GM19099 (cell line): ENCODE measurements around the gene SEC23A.

Experiments used
- POLR2A ChIP-seq: IDR thresholded peaks from 3 replicates; pipeline ENCODE4 v1.6.1; 2011; ENCODE audit warnings: low read depth; ENCODE audit not compliant: insufficient read length; ENCODE audit errors: extremely low read depth

SEC23A gene

GRCh38 chr14:39094515-39094914, 8.5 kb downstream of the SEC23A start:
- no peak for TF ChIP-seq POLR2A

GRCh38 chr14:39091716-39092115, 11.3 kb downstream of the SEC23A start:
- TF ChIP-seq POLR2A: no peak

- no peak for TF ChIP-seq POLR2A
Observed at GRCh38 chr14:39090548-39091111, 12.4 kb downstream of the SEC23A start.

- TF ChIP-seq POLR2A: no peak
Observed at GRCh38 chr14:39087493-39087892, 15.5 kb downstream of the SEC23A start.

GRCh38 chr14:39085933-39086332, 17.1 kb downstream of the SEC23A start:
- TF ChIP-seq POLR2A: no peak

- no peak for TF ChIP-seq POLR2A
Observed at GRCh38 chr14:39083127-39083526, 19.9 kb downstream of the SEC23A start.

- no peak for TF ChIP-seq POLR2A
Observed at GRCh38 chr14:39080886-39081285, 22.1 kb downstream of the SEC23A start.

GRCh38 chr14:39071096-39071495, 31.9 kb downstream of the SEC23A start:
- no peak for TF ChIP-seq POLR2A

- TF ChIP-seq POLR2A: no peak
Observed at GRCh38 chr14:39069923-39070322, 33.1 kb downstream of the SEC23A start.

- no peak for TF ChIP-seq POLR2A
Observed at GRCh38 chr14:39060818-39061437, 42.1 kb downstream of the SEC23A start.

GRCh38 chr14:39055786-39056474, 47.1 kb downstream of the SEC23A start:
- no peak for TF ChIP-seq POLR2A

- no peak for TF ChIP-seq POLR2A
Observed at GRCh38 chr14:39050389-39050788, 52.6 kb downstream of the SEC23A start.

GRCh38 chr14:39043352-39043943, 59.6 kb downstream of the SEC23A start:
- TF ChIP-seq POLR2A: no peak

- TF ChIP-seq POLR2A: no peak
Observed at GRCh38 chr14:39040529-39040928, 62.5 kb downstream of the SEC23A start.

GRCh38 chr14:39038542-39038941, 64.5 kb downstream of the SEC23A start:
- TF ChIP-seq POLR2A: no peak

- TF ChIP-seq POLR2A: no peak
Observed at GRCh38 chr14:39036760-39037159, 66.3 kb downstream of the SEC23A start.
